Inflammatory macrophage (primary cell): ENCODE measurements around the gene PRRC2C.
"Not testable (repeated sequence)": the region's sequence is repeated elsewhere in the genome, so short reads cannot be mapped to it uniquely, and the experiment has no call there.

Experiments used
- DNase-seq, 2 donors: peaks; one replicate each; pipeline ENCODE4 v3.0.0-alpha.2; 2020 to 2022
- total RNA-seq, 18 experiments: gene quantifications; one replicate each; lab custom pipeline; 2026; ENCODE audit warnings: mixed read lengths in 6 of 18, inconsistent platforms in 2 of 18; lab: John Stamatoyannopoulos, UW

PRRC2C gene
- 96.5 to 559 (median 188) reads per million in 18 experiments for total RNA-seq

DNA sequence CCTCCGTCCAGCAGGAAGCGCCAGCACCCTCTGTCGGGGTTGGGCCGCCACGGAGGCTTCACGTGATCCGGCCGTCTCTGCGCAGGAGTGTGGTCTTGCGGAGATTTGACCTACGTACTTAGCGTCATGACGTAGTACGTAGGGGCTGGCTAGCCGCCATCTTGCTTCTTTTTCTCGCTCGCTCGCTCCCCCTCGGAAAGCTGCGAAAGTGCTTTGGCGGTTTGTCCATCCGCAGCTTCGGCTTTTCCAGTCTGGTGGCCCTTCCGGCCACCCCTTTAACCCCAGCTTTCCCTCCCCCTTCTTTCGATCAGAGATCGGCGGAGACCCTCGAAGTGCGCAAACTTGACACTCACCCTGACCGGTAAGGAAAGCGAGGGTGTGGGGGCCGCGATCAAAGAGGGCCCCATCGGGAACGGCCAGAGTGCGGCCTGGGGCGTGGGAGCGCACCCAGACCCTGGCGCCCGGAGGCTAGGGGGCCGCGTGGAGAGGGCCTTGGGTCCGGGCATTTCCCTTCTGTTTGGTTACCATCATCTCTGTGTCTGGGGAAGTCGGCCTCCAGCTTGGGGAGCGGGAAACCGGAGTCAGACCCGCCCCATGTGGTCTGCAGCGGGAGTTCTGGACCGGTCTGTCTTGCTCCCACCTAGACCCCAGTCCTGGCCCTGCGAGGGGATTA is at the start of gene PRRC2C:
Gene PRRC2C (plus strand): TSS at position 156 of the 673 bp plus-strand sequence. CDS start 26,559 bp downstream, outside the sequence.
- DNase-seq: peak; percentile 98

DNA sequence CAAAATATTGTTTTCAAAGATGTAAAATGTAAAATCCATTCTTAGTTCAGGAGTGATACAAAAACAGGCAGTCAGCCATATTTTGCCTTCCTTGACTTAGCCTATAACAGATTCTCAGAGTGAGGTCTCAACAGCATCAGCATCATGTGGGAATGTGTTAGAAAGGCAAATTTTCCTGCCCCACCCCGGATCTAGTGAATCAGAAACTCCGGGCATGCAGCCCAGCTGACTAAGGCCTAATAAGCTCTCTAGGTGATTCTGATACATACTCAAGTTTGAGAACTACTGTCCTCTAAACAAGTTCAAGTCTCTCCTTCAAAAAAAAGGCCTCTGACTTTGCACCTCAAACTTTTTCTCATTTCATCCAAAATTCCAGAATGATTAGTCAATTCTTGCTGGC is 46.9 kb upstream of the PRRC2C start:
- no peak for DNase-seq

DNA sequence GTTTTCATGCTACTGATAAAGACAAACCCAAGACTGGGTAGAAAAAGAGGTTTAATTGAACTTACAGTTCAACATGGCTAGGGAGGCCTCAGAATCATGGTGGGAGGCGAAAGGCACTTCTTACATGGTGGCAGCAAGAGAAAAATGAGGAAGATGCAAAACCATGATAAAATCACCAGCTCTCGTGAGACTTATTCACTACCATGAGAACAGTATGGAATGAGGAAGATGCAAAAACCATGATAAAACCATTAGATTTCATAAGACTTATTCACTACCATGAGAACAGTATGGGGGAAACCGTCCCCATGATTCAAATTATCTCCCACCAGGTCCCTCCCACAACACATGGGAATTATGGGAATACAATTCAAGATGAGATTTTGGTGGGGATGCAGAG is 45.1 kb upstream of the PRRC2C start:
- peak; percentile 18 to 21 for DNase-seq

- not testable (repeated sequence) for DNase-seq
Measured at GRCh38 chr1:171441278-171441895, 43.9 kb upstream of the PRRC2C start.

GRCh38 chr1:171446386-171446785 is 38.9 kb upstream of the PRRC2C start:
- DNase-seq: no peak

DNA sequence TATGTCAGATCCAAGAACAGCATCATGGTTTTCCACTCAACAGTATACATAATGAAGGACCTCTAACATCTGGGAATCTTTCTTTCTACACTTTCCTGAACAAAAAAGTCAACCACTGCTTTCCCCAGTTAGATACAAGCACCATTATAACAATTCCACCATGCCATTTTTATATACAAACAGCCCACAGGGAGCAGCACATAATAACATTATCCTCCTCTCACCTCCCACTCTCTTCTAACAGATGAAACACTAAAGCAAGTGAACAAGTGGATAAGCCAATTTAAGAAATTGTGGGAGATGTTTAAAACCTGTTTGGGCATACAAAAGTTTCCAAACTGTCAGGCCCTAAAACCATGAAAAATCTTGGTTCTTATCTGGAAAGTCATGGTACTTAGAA is 29.4 kb upstream of the PRRC2C start:
- DNase-seq: no peak

GRCh38 chr1:171457412-171457811 is 27.9 kb upstream of the PRRC2C start:
- no peak for DNase-seq

DNA sequence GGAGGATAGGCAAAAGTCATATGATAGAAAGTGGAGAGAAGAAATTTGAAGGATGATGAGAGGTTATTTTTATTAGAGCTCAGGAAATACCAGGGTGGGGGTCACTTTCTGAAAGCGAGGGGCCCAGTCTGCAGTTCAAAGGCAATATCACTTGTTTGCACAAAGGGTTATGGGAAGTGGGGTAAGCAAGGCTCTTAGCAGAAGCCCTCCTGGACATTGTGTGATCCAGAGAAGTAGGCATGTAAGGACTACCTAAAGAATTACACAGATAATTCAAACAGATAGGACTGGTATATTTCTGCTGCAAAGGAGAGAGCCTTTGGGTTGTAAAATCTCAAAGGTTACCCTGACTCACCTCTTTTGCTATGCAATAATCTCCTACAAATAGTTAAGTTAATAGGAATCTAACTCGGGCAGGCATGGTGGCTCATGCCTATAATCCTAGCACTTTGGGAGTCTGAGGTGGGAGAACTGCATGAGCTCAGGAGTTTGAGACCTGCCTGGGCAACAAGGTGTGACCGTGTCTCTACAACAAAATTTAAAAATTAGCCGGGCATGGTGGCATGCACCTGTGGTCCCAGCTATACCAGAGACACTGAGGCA is 25.2 kb upstream of the PRRC2C start:
- DNase-seq: no peak

- no peak for DNase-seq
Measured at GRCh38 chr1:171467626-171468025, 17.7 kb upstream of the PRRC2C start.

DNA sequence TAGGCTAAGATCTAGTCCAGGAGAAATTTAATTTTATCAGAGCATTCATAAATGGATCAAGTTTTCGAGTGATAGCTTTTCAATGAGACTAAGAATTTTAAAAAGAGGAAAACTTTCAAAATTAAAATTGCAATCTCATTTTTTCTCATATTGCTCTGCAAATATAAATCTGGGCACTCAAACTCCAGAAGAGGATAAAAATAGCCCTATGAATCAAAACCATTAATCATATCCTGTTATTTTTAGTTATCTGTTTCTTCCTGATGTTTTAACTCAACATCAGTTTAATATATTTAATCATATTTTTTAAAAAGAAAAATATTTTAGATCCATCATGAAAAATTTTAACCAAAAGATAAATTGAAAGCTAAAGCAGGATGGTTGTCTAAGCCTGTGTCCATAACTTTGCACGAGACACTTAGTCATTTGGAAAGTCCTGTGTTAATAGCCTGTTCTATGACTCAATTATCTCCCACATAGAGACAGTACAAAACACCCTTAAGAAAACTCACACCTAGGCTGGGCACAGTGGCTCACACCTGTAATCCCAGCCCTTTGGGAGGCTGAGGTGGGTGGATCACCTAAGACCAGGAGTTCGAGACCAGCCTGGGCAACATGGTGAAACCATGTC is 17.1 kb upstream of the PRRC2C start:
- peak in 1 of 2 donors; percentile 11 for DNase-seq

DNA sequence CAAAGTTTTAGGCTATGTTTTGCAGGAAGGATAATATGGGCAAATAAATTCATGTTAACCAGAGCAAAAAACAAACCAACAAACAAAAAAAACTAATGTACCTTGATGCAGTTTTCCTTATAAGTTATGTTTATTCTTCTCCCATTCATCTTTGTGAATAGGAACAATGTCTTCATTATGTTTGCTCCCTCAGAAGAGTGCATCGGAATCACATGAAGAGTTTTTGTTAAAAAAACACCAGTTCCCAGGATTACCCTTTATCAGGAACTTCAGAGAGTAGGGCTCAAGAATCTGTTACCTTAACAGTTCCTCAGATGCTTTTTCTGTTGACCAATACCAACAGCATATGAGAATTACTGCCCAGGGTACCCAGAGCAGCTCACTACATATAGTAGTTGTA is 14.6 kb upstream of the PRRC2C start:
- no peak for DNase-seq

GRCh38 chr1:171472183-171472647 is 13.1 kb upstream of the PRRC2C start:
- DNase-seq: no peak

- no peak for DNase-seq
Measured at GRCh38 chr1:171476829-171477228, 8.5 kb upstream of the PRRC2C start.

DNA sequence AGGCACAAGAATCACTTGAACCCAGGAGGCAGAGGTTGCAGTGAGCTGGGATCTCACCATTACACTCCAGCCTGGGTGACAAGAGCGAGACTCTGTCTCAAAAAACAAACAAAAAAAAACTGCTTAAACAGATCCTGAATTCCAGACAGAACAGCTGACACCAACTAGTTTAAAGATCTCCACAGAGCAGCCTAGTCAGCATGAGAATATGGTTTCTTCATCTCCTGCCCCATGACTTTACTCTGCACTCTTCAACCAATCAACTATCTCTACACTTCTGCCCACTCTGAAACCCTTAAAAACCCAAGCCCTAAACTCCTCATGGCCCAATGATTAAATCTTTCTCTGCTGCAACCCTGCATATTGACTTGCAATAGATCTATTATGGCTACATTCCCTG is 7.5 kb upstream of the PRRC2C start:
- peak in 1 of 2 donors; percentile 8 for DNase-seq

GRCh38 chr1:171480035-171480434 is 5.3 kb upstream of the PRRC2C start:
- no peak for DNase-seq

DNA sequence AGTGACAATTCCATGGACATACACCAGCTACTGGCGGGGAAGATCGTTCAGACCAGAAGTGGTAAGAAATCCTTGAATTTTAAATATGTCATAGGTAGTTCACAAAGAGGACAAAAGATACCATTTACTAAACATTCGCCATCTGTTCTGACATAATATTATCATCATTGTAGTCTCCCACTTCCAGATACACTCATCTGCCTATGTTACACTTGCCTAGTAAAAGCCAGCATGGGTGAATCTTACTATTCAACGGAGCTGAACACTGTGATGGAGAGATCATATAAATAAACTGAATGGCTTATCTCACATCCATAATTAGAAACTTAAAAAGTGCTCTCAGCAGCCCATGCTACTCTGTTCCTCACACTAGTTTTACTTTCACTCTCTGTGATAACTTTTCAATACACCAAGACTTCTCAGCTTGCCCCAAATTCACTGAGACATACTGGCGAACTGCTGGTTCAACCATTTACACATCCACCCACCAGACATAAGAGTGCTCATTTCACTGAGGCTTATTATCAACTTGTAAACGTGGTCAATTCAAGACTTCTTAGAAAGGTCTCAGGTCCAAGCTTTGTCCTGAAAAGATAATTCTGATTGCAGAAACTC is 463 bp upstream of the PRRC2C start:
- no peak for DNase-seq

DNA sequence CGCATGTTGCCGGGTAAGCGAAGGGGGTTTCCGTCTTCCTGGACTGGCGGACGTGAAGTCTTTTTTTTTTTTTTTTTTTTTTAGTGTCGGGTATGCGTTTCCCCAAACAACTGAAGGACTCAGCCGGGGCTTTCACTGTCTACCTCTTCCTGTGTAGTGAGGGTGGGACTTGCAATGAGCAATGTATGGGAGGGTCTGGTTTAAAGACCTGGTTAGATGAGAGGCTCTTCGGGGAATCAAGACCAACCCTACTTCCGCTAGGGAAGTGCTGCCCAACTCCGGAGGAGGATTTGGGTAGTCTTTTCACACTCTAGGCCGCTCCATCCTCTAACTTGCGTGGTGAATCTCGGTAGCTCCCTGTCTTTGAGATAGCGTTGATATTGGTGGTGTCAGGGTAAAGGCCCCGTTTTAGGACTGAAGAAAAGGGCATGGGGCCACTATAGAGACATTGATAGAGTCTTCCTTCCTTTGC is 754 bp downstream of the PRRC2C start:
- DNase-seq: peak; percentile 46 to 66

DNA sequence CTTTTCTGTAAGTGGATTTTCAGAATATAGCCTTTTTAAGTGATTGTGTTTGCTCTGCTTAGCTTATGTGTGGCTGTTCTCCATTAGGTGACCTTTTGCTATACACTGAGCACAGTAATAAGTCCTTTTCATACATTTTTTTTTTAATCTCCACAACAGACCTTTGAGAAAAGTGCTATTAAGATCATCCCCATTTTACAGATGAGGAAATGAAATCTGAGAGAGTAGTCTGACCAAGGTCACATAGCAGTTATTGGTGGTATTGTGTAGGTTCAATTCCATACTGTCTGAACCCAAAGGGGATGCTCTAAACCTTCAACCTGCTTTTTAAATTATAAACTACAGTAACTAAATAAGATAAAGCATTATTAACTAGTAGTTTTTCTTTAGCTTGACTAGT is 1.7 kb downstream of the PRRC2C start:
- DNase-seq: no peak

DNA sequence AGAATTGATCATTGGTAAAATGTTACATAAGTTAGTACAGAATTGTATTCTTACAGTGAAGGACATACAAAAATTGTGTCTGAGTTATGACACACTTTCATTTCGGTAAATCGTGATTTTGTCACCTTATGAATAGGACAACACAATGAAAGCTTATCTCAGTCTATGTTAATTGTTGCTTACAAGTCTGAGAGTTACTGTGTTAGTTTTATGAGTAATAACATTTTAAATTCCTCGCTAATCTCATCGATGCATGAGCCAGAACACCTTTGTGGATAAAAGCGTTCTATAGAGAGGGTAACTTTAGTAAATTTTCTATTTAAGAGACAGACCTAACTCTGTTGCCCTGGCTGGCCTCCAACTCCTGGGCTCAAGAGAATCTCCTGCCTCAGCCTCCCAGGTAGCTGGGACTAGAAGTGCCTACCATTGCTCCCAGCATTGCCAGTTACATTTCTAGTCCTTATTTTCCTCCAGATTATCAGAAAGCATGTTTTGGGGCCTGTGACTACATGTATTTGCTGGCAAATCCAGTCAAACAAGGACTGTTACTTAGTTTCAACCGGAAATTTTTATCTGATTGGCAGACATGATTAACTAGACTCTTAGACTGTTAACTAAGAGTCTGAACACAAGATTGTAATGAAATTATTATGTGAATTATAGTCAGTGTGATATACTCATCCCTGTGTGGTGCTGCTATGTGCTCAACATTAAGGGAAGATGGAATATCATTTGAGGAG is 3.0 kb downstream of the PRRC2C start:
- no peak for DNase-seq

GRCh38 chr1:171494076-171494475 is 8.7 kb downstream of the PRRC2C start:
- no peak for DNase-seq

DNA sequence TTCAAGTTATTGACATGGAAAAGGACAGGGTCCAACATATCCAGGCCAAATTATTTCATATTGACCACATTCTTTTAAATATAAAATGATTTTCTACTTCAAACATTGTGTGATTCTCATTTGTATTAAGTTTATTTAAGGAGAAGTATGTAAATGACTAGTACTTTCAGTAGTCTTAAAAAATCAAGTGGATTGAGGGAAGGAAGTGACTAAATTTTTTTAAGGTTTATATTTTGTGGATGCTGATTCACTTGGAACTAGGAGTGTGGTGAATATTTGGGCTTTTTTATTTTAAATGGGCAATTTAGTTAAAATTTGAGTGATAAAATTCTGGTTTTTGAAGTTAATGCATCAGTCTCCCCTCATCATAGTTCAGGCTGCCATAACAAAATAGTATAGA is 10.1 kb downstream of the PRRC2C start:
- no peak for DNase-seq

DNA sequence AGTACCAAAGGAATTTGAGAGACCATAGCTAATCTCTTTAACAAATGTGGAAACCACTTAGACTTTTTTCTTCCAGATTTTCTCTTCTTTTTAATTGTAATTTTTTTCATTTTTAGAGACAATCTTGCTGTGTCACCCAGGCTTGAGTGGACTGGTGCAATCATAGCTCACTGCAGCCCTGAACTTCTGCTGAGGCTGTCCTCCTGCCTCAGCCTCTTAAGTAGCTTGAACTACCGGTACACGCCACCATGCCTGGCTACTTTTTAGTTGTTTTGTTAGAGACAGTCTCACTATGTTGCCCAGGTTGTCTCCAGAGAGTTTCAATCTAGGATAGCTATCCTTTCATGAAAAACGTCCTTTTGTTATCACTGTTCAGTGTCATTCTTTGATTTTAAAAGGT is 15.0 kb downstream of the PRRC2C start:
- DNase-seq: no peak
